Activated T-helper 17 cell treated with anti-CD3 and anti-CD28 coated beads, Interleukin-2, amount 50 U/mL, for 72 hours (primary cell): ENCODE results near the gene OGFOD3. TPM values are rescaled to one million over a fixed set of nuclear protein-coding genes. Genes with fewer than 3 reads are reported as not detected.
"Not testable (repeated sequence)": the region's sequence is repeated elsewhere in the genome, so short reads cannot be mapped to it uniquely, and the experiment has no call there.

ENCODE experiments used
- ATAC-seq: fragments of 150-1000 bp; cut with Tn5 transposase; replicated peaks from 2 replicates; pipeline ENCODE4 v1.10.0; 2021; ENCODE audit warnings: mild to moderate bottlenecking, moderate library complexity
- H3K27ac Mint-ChIP-seq: one replicate; pipeline ENCODE4 v1.8.0; 2022; ENCODE audit warnings: mixed read lengths
- H3K27me3 Mint-ChIP-seq: one replicate; pipeline ENCODE4 v1.8.0; 2022; ENCODE audit warnings: mixed read lengths
- H3K36me3 Mint-ChIP-seq: one replicate; pipeline ENCODE4 v1.8.0; 2022; ENCODE audit warnings: low read depth, mild to moderate bottlenecking, mixed read lengths
- H3K4me1 Mint-ChIP-seq: one replicate; pipeline ENCODE4 v1.8.0; 2022; ENCODE audit warnings: mixed read lengths
- H3K4me3 Mint-ChIP-seq: one replicate; pipeline ENCODE4 v1.8.0; 2022; ENCODE audit warnings: mild to moderate bottlenecking, mixed read lengths
- H3K9me3 Mint-ChIP-seq: one replicate; pipeline ENCODE4 v1.8.0; 2022; ENCODE audit warnings: mixed read lengths
- total RNA-seq, 2 donors: library from RNA; stranded (reverse); gene quantifications; one replicate each; pipeline ENCODE4 v1.2.3, GENCODE V29; 2022

The OGFOD3 gene, protein sequence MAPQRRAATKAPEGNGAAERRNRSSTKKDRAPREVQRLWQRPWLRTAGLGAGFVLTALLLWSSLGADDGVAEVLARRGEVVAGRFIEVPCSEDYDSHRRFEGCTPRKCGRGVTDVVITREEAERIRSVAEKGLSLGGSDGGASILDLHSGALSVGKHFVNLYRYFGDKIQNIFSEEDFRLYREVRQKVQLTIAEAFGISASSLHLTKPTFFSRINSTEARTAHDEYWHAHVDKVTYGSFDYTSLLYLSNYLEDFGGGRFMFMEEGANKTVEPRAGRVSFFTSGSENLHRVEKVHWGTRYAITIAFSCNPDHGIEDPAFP
- 10 to 100 TPM; 16.2 to 20.7 TPM for total RNA-seq

DNA sequence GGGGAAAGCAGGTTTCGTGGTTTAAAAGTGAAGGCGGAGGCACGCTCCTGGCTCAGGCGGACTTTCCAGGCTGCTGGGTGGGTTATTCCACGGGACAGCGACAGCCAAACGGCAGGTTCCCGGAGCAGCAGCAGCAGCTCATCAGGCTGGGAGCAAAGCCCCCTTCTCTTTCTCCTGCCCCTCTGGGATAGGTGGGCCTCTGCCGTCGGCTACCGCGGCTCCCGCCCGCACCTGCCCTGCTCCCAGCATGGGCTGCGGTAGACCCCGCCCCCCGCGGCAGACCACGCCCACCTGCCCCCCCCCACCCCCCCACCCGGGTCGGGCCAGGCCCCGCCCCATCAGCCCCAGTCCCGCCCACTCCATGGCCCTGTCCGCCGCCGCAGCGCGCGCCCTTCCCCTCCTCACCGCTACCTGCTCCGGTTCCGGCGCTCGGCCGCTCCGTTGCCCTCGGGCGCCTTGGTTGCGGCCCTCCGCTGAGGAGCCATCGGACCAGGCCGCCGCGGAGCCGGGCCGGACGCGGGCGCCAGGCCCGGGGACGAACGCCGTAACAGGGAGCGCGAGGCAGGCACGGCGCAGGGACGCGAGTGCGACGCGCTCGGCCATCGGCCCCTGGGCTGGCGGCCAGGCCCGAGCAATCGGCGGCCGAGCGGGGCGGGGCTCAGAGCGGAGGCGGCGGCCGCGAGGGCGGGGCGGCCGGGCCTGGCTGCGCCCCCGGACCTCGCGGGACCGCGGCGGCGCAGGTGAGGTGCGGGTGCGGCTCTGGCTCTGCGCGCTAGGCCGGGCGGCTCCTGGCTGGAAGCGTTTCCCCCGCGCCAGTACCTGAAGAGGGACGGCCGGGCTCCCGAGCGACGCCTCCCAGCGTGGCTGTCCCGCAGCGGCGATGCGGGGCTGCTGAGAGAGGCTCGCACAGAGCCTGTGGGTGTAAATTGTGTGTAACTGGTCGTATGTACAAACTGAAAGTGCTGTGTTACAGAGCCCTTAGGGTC, at the start of gene OGFOD3, which contains the start of gene HEXD:
OGFOD3 (minus strand) TSS at position 586 of the 986 bp plus-strand sequence; CDS start at position 485, 101 bp downstream.
HEXD (plus strand) TSS at position 347 of the 986 bp plus-strand sequence. CDS start 1,453 bp downstream, outside the sequence.
- Mint-ChIP-seq H3K36me3 (peaks cover 36% of the 10 kb centered on the region), H3K27ac (peak within 1 kb of the TSS; percentile 54), H3K27me3 (no peaks in the 10 kb centered on the region), H3K9me3 (no peaks in the 10 kb centered on the region), H3K4me1 (peaks cover 10% of the 10 kb centered on the region), H3K4me3 (peak within 1 kb of the TSS; percentile 76)
- ATAC-seq: peak; percentile 90

- Mint-ChIP-seq H3K27ac (no peak overlapping the region), H3K4me3 (no peak overlapping the region), H3K36me3 (peaks cover 100% of the 10 kb centered on the region), H3K9me3 (no peaks in the 10 kb centered on the region), H3K27me3 (no peaks in the 10 kb centered on the region), H3K4me1 (peaks cover 22% of the 10 kb centered on the region)
- peak; percentile 73 for ATAC-seq
These were observed 46.7 kb upstream of the OGFOD3 start for GRCh38 chr17:82465023-82465603.

- H3K4me1 Mint-ChIP-seq: peaks cover 22% of the 10 kb centered on the region
- peak overlapping the region; percentile 28 for H3K27ac Mint-ChIP-seq
- no peak for ATAC-seq
- H3K36me3 Mint-ChIP-seq: peaks cover 100% of the 10 kb centered on the region
- no peaks in the 10 kb centered on the region for H3K9me3 Mint-ChIP-seq
- H3K4me3 Mint-ChIP-seq: no peak overlapping the region
- H3K27me3 Mint-ChIP-seq: no peaks in the 10 kb centered on the region
These were observed 46.2 kb upstream of the OGFOD3 start for GRCh38 chr17:82464567-82464929.

DNA sequence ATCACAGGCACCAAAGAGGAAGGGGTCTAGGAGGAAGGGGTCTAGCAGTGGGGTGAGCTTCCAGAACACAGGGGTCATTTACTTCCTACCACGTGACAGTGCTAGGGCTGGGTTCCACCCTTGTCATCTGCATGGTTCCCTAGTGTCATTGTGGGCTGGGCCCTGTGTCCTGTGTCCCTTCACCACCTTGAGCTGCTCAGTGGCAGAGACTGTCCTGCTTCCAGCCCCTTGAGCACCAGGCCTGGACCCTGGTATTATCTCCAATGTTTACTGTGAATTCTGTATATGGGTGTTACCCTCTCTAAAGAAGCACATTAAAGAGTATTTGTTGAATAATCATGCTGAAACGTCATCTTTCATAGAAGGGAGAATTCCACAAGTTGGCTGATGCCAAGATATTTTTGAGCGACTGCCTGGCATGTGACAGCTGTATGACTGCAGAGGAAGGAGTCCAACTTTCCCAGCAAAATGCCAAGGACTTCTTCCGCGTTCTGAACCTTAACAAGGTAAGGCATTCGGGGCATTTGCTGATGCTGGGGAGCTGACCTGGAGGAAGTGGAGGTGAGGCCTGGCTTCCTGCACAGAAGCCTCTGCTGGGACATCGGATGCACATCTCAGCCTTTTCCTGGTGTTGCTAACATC, 45.7 kb upstream of the OGFOD3 start:
- no peak for ATAC-seq
- peaks cover 100% of the 10 kb centered on the region for H3K36me3 Mint-ChIP-seq
- no peaks in the 10 kb centered on the region for H3K9me3 Mint-ChIP-seq
- H3K27me3 Mint-ChIP-seq: no peaks in the 10 kb centered on the region
- H3K4me1 Mint-ChIP-seq: peaks cover 22% of the 10 kb centered on the region
- no peak overlapping the region for H3K4me3 Mint-ChIP-seq
- H3K27ac Mint-ChIP-seq: peak overlapping the region; percentile 28

DNA sequence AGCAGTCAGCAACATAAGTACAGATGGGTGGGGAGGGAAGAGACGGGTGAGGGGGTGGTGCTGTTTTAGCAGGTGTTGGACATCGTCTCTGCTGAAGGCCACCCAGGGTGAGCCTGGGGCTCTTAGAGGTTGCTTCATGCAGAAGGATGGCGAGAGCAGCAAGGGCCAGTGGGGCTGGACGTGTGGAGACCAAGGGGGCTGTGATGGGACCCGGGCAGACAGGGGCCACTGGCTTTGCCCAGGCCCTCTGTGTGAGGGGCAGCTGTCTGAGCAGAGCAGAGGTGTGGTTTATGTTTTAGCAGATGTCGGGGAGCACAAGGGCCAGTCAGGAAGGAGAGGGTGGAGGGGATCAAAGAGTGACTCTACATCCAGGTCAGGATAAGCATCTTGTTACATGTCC, 45.0 kb upstream of the OGFOD3 start:
- no peak for ATAC-seq
- Mint-ChIP-seq H3K4me3 (no peak overlapping the region), H3K27me3 (no peaks in the 10 kb centered on the region), H3K4me1 (peaks cover 22% of the 10 kb centered on the region), H3K27ac (peak overlapping the region; percentile 28), H3K9me3 (no peaks in the 10 kb centered on the region), H3K36me3 (peaks cover 96% of the 10 kb centered on the region)

GRCh38 chr17:82461827-82462524, 43.6 kb upstream of the OGFOD3 start:
- H3K4me3 Mint-ChIP-seq: no peak overlapping the region
- H3K4me1 Mint-ChIP-seq: peaks cover 33% of the 10 kb centered on the region
- peak overlapping the region; percentile 80 for H3K27ac Mint-ChIP-seq
- no peak for ATAC-seq
- H3K9me3 Mint-ChIP-seq: no peaks in the 10 kb centered on the region
- H3K27me3 Mint-ChIP-seq: no peaks in the 10 kb centered on the region
- peaks cover 94% of the 10 kb centered on the region for H3K36me3 Mint-ChIP-seq

GRCh38 chr17:82459936-82460335, 41.5 kb upstream of the OGFOD3 start:
- Mint-ChIP-seq H3K36me3 (peaks cover 75% of the 10 kb centered on the region), H3K4me3 (peak overlapping the region; percentile 94), H3K4me1 (peaks cover 28% of the 10 kb centered on the region)
- not testable (repeated sequence) for ATAC-seq, H3K27me3 Mint-ChIP-seq, H3K27ac Mint-ChIP-seq, H3K9me3 Mint-ChIP-seq

GRCh38 chr17:82458885-82459424, 40.6 kb upstream of the OGFOD3 start:
- peak overlapping the region; percentile 91 for H3K27ac Mint-ChIP-seq
- H3K4me3 Mint-ChIP-seq: peak overlapping the region; percentile 94
- peaks cover 65% of the 10 kb centered on the region for H3K36me3 Mint-ChIP-seq
- no peaks in the 10 kb centered on the region for H3K27me3 Mint-ChIP-seq
- H3K4me1 Mint-ChIP-seq: peaks cover 28% of the 10 kb centered on the region
- ATAC-seq: no peak
- H3K9me3 Mint-ChIP-seq: no peaks in the 10 kb centered on the region

DNA sequence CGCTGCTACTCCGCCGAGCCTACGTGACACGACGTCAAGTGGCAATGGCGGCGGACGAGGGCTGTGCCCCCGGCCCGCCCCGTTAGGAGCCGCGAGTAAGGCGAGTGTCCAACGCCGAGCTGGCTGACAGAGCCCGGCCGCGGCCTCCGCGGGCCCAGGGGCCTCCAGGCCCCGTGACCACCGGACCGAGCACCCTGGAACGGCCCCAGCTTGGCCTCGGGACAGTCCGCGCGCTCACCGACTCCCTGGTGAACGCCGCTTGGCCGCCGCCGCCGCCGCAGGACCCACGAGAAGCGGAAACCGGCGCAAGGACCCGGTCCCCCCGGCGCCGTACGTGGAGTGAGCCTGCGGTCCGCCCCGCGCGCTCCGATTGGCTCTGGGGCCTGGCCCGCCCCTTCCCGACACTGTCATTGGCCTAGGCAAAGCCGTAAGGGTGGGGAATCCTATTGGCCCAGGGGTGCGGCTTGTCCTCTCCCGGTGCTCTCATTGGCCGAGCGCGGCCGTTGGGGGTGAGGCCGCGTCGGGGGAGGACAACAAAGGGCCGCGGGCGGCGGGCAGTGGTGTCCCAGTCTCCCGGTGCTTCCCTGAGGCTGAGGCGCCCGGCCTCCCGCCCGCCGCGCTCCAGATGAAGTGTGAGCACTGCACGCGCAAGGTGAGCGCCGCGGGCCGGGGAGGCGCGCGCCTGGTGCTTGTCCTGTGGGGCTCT, 39.9 kb upstream of the OGFOD3 start, which contains the start of gene NARF:
NARF (plus strand) TSS at position 563 of the 706 bp plus-strand sequence; CDS start at position 626, 63 bp downstream.
- Mint-ChIP-seq H3K4me3 (peak within 1 kb of the TSS; percentile 94), H3K27me3 (no peaks in the 10 kb centered on the region), H3K27ac (peak within 1 kb of the TSS; percentile 97), H3K36me3 (peaks cover 59% of the 10 kb centered on the region), H3K4me1 (peaks cover 23% of the 10 kb centered on the region), H3K9me3 (no peaks in the 10 kb centered on the region)
- ATAC-seq: peak; percentile 98

- no peak for ATAC-seq
- peaks cover 23% of the 10 kb centered on the region for H3K4me1 Mint-ChIP-seq
- H3K9me3 Mint-ChIP-seq: no peaks in the 10 kb centered on the region
- H3K36me3 Mint-ChIP-seq: peaks cover 54% of the 10 kb centered on the region
- H3K4me3 Mint-ChIP-seq: peak overlapping the region; percentile 94
- peak overlapping the region; percentile 97 for H3K27ac Mint-ChIP-seq
- H3K27me3 Mint-ChIP-seq: no peaks in the 10 kb centered on the region
These were observed 39.5 kb upstream of the OGFOD3 start for GRCh38 chr17:82457929-82458178.

DNA sequence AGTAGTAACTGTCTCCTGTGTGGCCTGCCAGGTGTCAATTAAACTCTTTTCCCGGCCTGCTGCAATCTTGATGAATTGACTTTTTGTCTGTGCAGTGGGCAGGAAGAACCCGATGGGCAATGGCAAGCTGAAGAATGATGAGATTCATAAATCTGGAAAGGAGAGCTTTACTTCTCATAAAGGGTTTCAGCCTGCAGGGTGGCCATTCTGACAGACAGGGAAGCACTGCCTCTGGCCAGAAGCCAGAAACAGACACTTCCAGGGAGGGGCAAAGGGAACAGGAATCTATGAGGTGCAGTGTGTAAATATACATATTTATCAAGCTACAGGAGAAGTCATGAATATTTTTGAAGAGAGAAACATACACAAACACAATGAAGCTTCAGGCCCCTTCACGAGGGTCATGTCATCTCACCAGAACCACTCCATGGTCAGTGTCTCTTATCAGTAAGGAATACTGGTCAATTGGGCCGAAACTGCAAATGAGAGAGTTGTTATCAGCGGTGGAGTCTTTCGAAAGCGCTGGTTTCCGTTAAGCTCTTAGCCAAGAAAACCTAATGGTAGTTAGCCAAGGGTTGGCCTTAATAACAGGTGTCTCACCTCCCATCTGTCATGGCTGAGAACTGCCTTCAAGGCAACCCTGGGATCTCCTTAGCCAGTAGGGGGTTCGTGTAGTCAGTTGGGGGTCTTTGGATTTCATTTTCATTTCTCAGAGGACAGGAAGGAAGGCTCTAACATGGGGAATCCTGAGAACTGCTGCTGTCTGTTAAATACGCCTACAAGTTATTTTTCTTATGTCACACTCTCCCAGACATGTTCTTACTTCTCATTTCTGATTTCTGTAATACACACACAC, 38.9 kb upstream of the OGFOD3 start:
- peak overlapping the region; percentile 94 for H3K4me3 Mint-ChIP-seq
- ATAC-seq: no peak
- H3K4me1 Mint-ChIP-seq: peaks cover 21% of the 10 kb centered on the region
- H3K27me3 Mint-ChIP-seq: no peaks in the 10 kb centered on the region
- peaks cover 48% of the 10 kb centered on the region for H3K36me3 Mint-ChIP-seq
- peak overlapping the region; percentile 97 for H3K27ac Mint-ChIP-seq
- no peaks in the 10 kb centered on the region for H3K9me3 Mint-ChIP-seq

DNA sequence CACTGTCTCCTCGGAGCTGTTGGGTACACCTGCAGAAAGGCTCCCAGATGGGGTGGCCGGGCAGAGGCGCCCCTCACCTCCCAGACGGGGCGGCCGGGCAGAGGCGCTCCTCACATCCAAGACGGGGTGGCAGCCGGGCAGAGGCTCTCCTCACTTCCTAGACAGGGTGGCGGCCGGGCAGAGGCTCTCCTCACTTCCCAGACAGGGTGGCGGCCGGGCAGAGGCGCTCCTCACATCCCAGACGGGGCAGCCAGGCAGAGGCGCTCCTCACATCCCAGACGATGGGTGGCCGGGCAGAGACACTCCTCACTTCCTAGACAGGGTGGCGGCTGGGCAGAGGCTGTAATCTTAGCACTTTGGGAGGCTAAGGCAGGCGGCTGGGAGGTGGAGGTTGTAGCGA, 35.3 kb upstream of the OGFOD3 start:
- H3K4me3 Mint-ChIP-seq, ATAC-seq, H3K27ac Mint-ChIP-seq, H3K9me3 Mint-ChIP-seq, H3K27me3 Mint-ChIP-seq: not testable (repeated sequence)
- peaks cover 28% of the 10 kb centered on the region for H3K36me3 Mint-ChIP-seq
- H3K4me1 Mint-ChIP-seq: peaks cover 24% of the 10 kb centered on the region
